ENCODE measurements around the gene HPCA. TPM values are rescaled to one million over a fixed set of nuclear protein-coding genes. Genes with fewer than 3 reads are reported as not detected.

The HPCA gene
- total RNA-seq, 1 experiment from 2014 or later, result 1.2 TPM

DNA sequence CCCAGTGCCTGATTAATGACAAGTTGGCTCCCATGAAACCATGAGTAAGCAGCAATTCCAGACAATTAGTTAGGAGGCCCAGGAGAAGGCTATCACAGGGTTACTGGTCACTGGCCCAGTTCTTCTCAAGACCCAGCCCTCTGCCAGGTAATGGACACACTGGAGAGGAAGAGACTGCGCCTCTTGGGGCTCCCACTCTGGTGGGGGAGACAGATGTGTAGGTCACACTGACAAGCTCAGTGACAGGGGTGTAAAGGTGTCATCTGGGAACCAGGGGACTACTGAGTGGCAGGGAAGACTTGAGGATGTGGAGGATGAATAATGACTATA is 4.9 kb downstream of the HPCA start:
- H4K91ac ChIP-seq (ENCODE audit: insufficient read length, low read depth, low read length), result no peak overlapping the region
- no peak overlapping the region for H3T11ph ChIP-seq (ENCODE audit: low read length)
- TF ChIP-seq, protein P1, sequence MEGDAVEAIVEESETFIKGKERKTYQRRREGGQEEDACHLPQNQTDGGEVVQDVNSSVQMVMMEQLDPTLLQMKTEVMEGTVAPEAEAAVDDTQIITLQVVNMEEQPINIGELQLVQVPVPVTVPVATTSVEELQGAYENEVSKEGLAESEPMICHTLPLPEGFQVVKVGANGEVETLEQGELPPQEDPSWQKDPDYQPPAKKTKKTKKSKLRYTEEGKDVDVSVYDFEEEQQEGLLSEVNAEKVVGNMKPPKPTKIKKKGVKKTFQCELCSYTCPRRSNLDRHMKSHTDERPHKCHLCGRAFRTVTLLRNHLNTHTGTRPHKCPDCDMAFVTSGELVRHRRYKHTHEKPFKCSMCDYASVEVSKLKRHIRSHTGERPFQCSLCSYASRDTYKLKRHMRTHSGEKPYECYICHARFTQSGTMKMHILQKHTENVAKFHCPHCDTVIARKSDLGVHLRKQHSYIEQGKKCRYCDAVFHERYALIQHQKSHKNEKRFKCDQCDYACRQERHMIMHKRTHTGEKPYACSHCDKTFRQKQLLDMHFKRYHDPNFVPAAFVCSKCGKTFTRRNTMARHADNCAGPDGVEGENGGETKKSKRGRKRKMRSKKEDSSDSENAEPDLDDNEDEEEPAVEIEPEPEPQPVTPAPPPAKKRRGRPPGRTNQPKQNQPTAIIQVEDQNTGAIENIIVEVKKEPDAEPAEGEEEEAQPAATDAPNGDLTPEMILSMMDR (conservative IDR thresholded peaks at IDR 0.05), result no peak
- no peaks in the 10 kb centered on the region for H3K79me2 ChIP-seq (ENCODE audit: insufficient read depth, low read length)
- no peak overlapping the region for H3K27ac ChIP-seq (ENCODE audit: insufficient read length, low read depth, low read length)
- H3K9me3 Mint-ChIP-seq, result peaks cover 5 to 8% of the 10 kb centered on the region in 2 experiments; a peak in 4 of 5 replicates
- no peaks in the 10 kb centered on the region for H3K9me3 ChIP-seq (ENCODE audit: control insufficient read depth, low read depth, low read length)
- H3K27me3 ChIP-seq (ENCODE audit: insufficient read depth, low read length), result no peaks in the 10 kb centered on the region; the same call in 1 of the 2 replicates
- no peak overlapping the region for H2AK5ac ChIP-seq (ENCODE audit: insufficient read length, low read length)
- no peak overlapping the region for H3K9ac ChIP-seq (ENCODE audit: extremely low read depth, insufficient read length, low read length)
- H3K4me2 ChIP-seq (ENCODE audit: insufficient read depth, insufficient read length, low read length), result no peak overlapping the region
- H4K8ac ChIP-seq (replicated peaks; ENCODE audit: insufficient read length, low read depth, low read length), result no peak overlapping the region
- H3K27ac Mint-ChIP-seq, result no peak overlapping the region
- no peak overlapping the region for H2BK5ac ChIP-seq (ENCODE audit: insufficient read length, low read length)
- DNase-seq, result no peak
- H3K18ac ChIP-seq (ENCODE audit: insufficient read length, low read depth, low read length), result no peak overlapping the region
- H3K4me3 Mint-ChIP-seq, result no peak overlapping the region
- no peak overlapping the region for H2BK120ac ChIP-seq (ENCODE audit: low read depth, low read length, poor library complexity, severe bottlenecking)
- H3K23ac ChIP-seq (ENCODE audit: insufficient read length, low read depth, low read length), result no peak overlapping the region
- no peak overlapping the region for H3K4ac ChIP-seq (ENCODE audit: low read depth, low read length)
- H2BK15ac ChIP-seq (ENCODE audit: low read depth, low read length), result no peak overlapping the region
- no peaks in the 10 kb centered on the region for H3K4me1 ChIP-seq (ENCODE audit: insufficient read depth, low read length)
- H3K56ac ChIP-seq (ENCODE audit: insufficient read length, low read depth, low read length), result no peak overlapping the region
- peaks cover 71% of the 10 kb centered on the region for H3K27me3 Mint-ChIP-seq (ENCODE audit: low read depth)
- H3K14ac ChIP-seq (ENCODE audit: insufficient read depth, low read length), result no peak overlapping the region
- H4K5ac ChIP-seq (ENCODE audit: insufficient read length, low read depth, low read length), result no peak overlapping the region
- no peaks in the 10 kb centered on the region for H3K79me1 ChIP-seq (ENCODE audit: insufficient read depth, low read depth, low read length, poor library complexity, severe bottlenecking)
- no peak overlapping the region for H2AFZ ChIP-seq (ENCODE audit: low read length)
- no peak overlapping the region for H2BK20ac ChIP-seq (ENCODE audit: low read depth, low read length, poor library complexity, severe bottlenecking)
- no peak overlapping the region for H2BK12ac ChIP-seq (ENCODE audit: insufficient read length, low read depth, low read length)
- H4K20me1 ChIP-seq (ENCODE audit: control insufficient read depth, insufficient read depth, insufficient read length), result peaks cover 3% of the 10 kb centered on the region
- no CpG with 5 or more reads among the region's 1 CpG for WGBS (ENCODE audit: extremely low coverage, insufficient read length, low lambda C conversion rate)
- no peaks in the 10 kb centered on the region for H3K23me2 ChIP-seq (ENCODE audit: insufficient read length, low read depth, low read length, poor library complexity, severe bottlenecking)
- peaks cover 0 to 11% of the 10 kb centered on the region in 2 experiments; a peak in 2 of 4 replicates for H3K4me1 Mint-ChIP-seq
- H3K36me3 Mint-ChIP-seq (ENCODE audit: insufficient read depth in 1 of 3, low read depth in 3 of 3), result peaks cover 0 to 9% (median 0%) of the 10 kb centered on the region in 3 experiments; a peak in 1 of 7 replicates
